Fibroblast of the aortic adventitia (primary cell): Measurements from ENCODE around the gene SYT1. TPM values are rescaled to one million over a fixed set of nuclear protein-coding genes. Genes with fewer than 3 reads are reported as not detected.

Source experiments
- DNase-seq: peaks from one replicate; pipeline ENCODE4 v3.0.0-alpha.2; 2010; ENCODE audit warnings: low read depth
- H3K4me3 ChIP-seq: 2 replicates; pipeline ENCODE4 v1.5.1; 2011; ENCODE audit warnings: low read depth, mild to moderate bottlenecking, control low read depth, low read length, moderate library complexity
- total RNA-seq: library from RNA; depleted of rRNA; stranded (reverse); fragments of >200 nt; gene quantifications from 2 replicates; pipeline ENCODE4 v1.2.3, GENCODE V29; 2012; ENCODE audit warnings: low replicate concordance
- TF ChIP-seq, protein P1 (sequence below): IDR thresholded peaks from 2 replicates; pipeline ENCODE4 v1.5.1; 2011; ENCODE audit warnings: mild to moderate bottlenecking, low read length, control low read depth, inconsistent platforms; ENCODE audit not compliant: insufficient read depth

SYT1 gene
- total RNA-seq, 1 donor, result 43.3 TPM

DNA sequence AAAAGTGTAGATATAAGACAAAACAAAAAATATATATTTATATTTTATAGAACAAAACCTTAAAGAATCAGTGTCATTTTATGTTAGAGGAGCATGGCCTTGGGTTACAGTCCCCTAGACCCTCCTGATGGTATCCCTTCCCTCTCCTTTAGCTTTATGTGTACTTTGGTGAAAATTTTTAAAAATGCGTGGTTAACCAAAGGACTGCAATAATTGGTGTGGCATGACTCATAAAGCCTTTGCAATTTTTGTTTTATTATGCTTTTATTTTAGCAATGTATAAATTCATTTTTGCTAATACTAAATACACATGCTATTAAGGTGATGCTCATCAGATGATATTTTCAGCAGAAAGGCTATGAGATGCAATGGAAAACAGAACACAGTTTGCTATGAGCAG lies 264.4 kb downstream of the SYT1 start:
- no peak overlapping the region for H3K4me3 ChIP-seq
- TF ChIP-seq, protein P1, sequence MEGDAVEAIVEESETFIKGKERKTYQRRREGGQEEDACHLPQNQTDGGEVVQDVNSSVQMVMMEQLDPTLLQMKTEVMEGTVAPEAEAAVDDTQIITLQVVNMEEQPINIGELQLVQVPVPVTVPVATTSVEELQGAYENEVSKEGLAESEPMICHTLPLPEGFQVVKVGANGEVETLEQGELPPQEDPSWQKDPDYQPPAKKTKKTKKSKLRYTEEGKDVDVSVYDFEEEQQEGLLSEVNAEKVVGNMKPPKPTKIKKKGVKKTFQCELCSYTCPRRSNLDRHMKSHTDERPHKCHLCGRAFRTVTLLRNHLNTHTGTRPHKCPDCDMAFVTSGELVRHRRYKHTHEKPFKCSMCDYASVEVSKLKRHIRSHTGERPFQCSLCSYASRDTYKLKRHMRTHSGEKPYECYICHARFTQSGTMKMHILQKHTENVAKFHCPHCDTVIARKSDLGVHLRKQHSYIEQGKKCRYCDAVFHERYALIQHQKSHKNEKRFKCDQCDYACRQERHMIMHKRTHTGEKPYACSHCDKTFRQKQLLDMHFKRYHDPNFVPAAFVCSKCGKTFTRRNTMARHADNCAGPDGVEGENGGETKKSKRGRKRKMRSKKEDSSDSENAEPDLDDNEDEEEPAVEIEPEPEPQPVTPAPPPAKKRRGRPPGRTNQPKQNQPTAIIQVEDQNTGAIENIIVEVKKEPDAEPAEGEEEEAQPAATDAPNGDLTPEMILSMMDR, result no peak
- DNase-seq, result no peak

DNA sequence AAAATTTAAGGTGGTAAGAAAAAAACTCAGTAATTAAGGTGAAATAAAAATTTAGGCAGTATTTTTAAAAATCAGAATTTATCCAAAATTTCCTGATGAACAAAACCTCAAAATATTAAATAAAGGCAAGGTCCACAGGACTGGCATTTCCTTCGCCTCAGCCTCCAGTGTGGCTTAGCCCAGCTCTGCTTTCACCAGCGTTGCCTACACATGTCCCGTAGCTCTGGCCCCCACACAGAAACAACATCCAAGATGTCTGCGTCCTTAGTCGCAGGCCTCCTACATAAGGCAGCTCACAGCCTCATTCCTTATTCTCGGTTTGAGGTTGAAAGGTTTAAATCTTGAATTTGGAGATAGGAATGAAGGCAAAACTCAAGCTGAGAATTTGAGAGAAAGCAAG lies 274.3 kb downstream of the SYT1 start:
- DNase-seq, result no peak
- TF ChIP-seq, protein P1, result no peak

DNA sequence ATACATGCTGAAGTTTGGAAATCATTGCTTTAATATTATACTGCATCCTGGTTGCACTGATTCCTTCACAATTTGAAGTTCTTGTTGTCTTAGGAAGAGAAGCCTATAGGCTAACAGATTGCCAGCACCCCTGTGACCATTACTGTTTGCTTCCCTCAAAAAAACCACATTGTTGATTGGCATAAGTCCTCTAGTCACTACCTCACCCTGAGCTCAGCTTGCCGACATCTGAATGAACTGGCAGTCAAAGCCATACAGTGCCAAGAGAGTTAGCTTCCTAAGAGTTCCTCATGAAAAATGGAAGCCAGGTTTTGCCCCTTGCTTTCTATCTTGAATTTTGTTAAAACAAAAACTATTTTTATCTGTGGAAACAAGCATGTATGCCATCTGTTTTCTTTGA lies 276.1 kb downstream of the SYT1 start:
- DNase-seq, result no peak
- TF ChIP-seq, protein P1, result no peak
- no peak overlapping the region for H3K4me3 ChIP-seq

More for the DNA sequence above, 274.3 kb downstream of the SYT1 start:
- H3K4me3 ChIP-seq, result no peak overlapping the region

DNA sequence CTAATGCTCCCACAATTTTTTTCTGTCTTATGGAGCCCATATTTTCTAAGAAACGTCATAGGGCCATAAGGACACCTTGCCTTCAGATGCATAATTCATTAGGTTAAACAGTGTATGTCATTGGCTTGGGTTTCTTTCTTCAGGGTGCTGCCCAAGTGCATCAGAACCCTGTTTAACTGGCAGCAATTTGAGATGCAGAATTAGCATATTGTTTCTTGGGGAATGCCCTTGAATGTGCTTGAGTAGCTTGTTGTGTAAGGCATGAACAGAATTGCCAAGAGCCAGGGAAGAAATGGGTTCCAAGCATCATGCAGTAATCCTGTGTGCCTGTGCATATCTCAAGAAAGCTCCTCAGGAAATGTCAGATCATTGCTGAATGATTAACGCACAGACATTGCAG lies 277.2 kb downstream of the SYT1 start:
- TF ChIP-seq, protein P1, result no peak
- no peak for DNase-seq
- H3K4me3 ChIP-seq, result no peak overlapping the region

DNA sequence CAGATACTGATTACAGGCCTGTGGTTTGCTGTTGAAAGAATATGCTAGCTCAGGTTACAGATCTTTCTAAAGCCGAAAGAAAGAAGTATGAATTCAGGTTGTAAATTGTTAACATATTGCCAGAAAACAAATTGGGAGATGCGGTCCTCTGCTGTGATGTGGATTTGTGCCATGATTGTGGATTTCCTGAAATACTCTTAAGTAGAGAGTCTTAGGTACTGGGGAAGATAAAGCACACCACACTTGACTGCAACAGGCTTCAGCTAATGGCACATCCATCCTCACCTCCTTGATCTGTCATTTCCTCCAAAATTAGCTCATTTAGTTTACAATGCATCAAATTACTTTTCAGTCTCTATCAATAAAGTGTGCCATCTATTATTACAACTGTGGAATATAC lies 279.2 kb downstream of the SYT1 start:
- DNase-seq, result no peak
- TF ChIP-seq, protein P1, result no peak
- no peak overlapping the region for H3K4me3 ChIP-seq

DNA sequence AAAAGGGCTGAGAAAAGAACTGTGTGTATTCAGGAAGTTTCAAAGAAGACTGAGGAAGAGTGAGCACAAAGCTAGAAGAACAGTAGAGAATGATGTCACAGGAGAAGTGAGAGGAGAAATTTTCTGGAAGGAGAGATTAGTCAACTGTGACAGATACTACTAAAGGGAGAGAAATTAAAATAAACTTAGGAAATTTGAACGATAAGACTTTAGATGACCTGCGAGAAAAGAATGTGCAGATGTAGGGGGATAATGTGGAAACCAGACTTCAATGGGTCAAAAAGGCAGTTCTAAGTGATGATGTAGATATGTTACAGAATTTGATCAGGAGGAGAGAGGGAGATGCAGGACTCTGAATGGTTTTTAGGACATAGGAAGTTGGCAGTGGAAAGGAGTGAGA lies 287.4 kb downstream of the SYT1 start:
- no peak overlapping the region for H3K4me3 ChIP-seq
- DNase-seq, result peak; percentile 56
- TF ChIP-seq, protein P1, result no peak

DNA sequence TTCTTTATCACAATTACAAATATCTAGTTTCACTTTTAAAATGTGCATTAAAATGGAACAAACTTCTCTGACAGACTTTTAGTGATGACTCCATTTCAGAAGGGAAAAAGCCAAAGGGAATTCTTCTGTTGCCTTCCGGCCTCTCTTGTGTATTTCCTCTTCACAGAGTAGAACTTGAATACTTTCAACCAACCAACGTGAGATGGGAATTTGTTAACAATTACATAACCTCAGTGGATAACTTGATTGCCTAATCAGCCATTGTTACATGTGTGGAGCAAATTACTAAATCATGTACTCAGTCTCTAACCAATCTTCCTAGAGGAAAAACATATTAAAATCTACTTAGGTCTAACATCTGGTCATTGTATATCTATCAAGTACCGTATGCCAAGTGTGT lies 291.1 kb downstream of the SYT1 start:
- TF ChIP-seq, protein P1, result no peak
- peak; percentile 83 for DNase-seq
- H3K4me3 ChIP-seq, result no peak overlapping the region
